MM.1S (cell line): ENCODE measurements around the gene RUSF1.

Experiments used
- DNase-seq: peaks from one replicate; pipeline ENCODE4 v3.0.0-alpha.2; 2015
- H2AFZ ChIP-seq: fragments of 300-600 bp; sonication (generic); 2 replicates; pipeline ENCODE4 v1.6.0; 2016; ENCODE audit warnings: antibody characterized with exemption, low read length
- H3F3A ChIP-seq: fragments of 300-600 bp; sonication (generic); 2 replicates; pipeline ENCODE4 v1.6.1; 2016; ENCODE audit warnings: mild to moderate bottlenecking, antibody characterized with exemption, low read length, moderate library complexity, mixed read lengths; ENCODE audit not compliant: insufficient read depth
- H3K27ac ChIP-seq: fragments of 300-600 bp; sonication (generic); 2 replicates; pipeline ENCODE4 v1.5.1; 2016; ENCODE audit warnings: mild to moderate bottlenecking, low read length
- H3K27me3 ChIP-seq: fragments of 300-600 bp; sonication (generic); replicated peaks from 2 replicates; pipeline ENCODE4 v1.6.0; 2016; ENCODE audit warnings: low read length; ENCODE audit not compliant: insufficient read depth
- H3K36me3 ChIP-seq: fragments of 300-600 bp; sonication (generic); replicated peaks from 2 replicates; pipeline ENCODE4 v1.6.1; 2016; ENCODE audit warnings: mild to moderate bottlenecking, low read length, mixed read lengths; ENCODE audit not compliant: insufficient read depth
- H3K4me1 ChIP-seq: fragments of 300-600 bp; sonication (generic); 2 replicates; pipeline ENCODE4 v1.6.1; 2016; ENCODE audit warnings: low read length, mixed read lengths
- H3K4me2 ChIP-seq: fragments of 300-600 bp; sonication (generic); 2 replicates; pipeline ENCODE4 v1.6.0; 2016; ENCODE audit warnings: low read depth, low read length
- H3K4me3 ChIP-seq: fragments of 300-600 bp; sonication (generic); 2 replicates; pipeline ENCODE4 v1.5.1; 2016; ENCODE audit warnings: low read length, mixed read lengths
- H3K79me2 ChIP-seq: fragments of 300-600 bp; sonication (generic); 2 replicates; pipeline ENCODE4 v1.6.1; 2016; ENCODE audit warnings: mixed run types, low read length, mixed read lengths
- H3K9ac ChIP-seq: fragments of 300-600 bp; sonication (generic); 2 replicates; pipeline ENCODE4 v1.6.1; 2016; ENCODE audit warnings: low read length, mixed read lengths
- H3K9me2 ChIP-seq: fragments of 300-600 bp; sonication (generic); replicated peaks from 2 replicates; pipeline ENCODE4 v1.6.1; 2016; ENCODE audit warnings: mild to moderate bottlenecking, low read length, mixed read lengths; ENCODE audit not compliant: insufficient read depth
- H3K9me3 ChIP-seq: fragments of 300-600 bp; sonication (generic); replicated peaks from 2 replicates; pipeline ENCODE4 v1.6.1; 2016; ENCODE audit warnings: mild to moderate bottlenecking, low read length, mixed read lengths; ENCODE audit not compliant: insufficient read depth
- H4K20me1 ChIP-seq: fragments of 300-600 bp; sonication (generic); 2 replicates; pipeline ENCODE4 v1.6.1; 2016; ENCODE audit warnings: mild to moderate bottlenecking, low read length, moderate library complexity, mixed read lengths; ENCODE audit not compliant: insufficient read depth
- CTCF ChIP-seq: fragments of 300-600 bp; sonication (generic); IDR thresholded peaks from 2 replicates; pipeline ENCODE4 v1.5.1; 2016; ENCODE audit warnings: antibody characterized with exemption, low read length, mixed read lengths
- EZH2 ChIP-seq: fragments of 300-600 bp; sonication (generic); optimal IDR thresholded peaks from 2 replicates; pipeline ENCODE3; 2017; ENCODE audit warnings: low read depth, mild to moderate bottlenecking, antibody characterized with exemption, low read length, mixed read lengths
- EZH2phosphoT487 ChIP-seq: fragments of 300-600 bp; sonication (generic); IDR thresholded peaks from 2 replicates; pipeline ENCODE4 v1.6.1; 2018; ENCODE audit warnings: antibody characterized with exemption, low read length

The RUSF1 gene

DNA sequence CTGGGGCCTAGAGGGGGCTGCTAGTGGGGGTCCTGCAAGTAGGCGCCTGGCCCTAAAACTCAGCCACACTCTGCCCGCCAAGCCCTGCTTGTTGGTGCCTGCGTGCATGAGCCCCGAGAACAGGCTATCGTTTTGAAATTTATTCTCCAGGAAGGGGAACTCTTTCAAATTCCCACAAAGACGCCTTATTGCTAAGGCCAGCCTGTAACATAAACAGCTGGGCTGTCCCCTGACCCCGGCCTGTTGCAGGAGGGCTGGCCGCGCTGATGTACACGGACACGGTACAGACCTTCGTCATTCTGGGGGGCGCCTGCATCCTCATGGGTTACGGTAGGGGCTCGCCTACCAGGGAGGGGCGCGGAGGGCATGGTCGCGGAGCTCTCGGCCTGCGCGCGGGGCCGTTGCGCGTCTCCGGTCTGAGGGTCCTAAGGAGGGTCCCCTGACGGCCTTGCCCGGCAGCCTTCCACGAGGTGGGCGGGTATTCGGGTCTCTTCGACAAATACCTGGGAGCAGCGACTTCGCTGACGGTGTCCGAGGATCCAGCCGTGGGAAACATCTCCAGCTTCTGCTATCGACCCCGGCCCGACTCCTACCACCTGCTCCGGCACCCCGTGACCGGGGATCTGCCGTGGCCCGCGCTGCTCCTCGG, 21.0 kb downstream of the RUSF1 start:
- Histone ChIP-seq H3K9me3 (no peaks in the 10 kb centered on the region), H3K9me2 (no peaks in the 10 kb centered on the region), H4K20me1 (no peaks in the 10 kb centered on the region), H3K36me3 (no peaks in the 10 kb centered on the region), H3K4me3 (peak overlapping the region; percentile 66), H3K9ac (peak overlapping the region; percentile 9; the same call in 1 of the 2 replicates), H3K27ac (no peak overlapping the region), H2AFZ (peak overlapping the region; percentile 77), H3F3A (no peaks in the 10 kb centered on the region), H3K4me1 (no peaks in the 10 kb centered on the region), H3K27me3 (0 out of 2 replicates have a peak, but pooled peaks cover 9% of the 10 kb centered on the region), H3K4me2 (peak overlapping the region; percentile 80), H3K79me2 (no peaks in the 10 kb centered on the region)
- DNase-seq, result no peak
- TF ChIP-seq CTCF (no peak), EZH2 (no peak), EZH2phosphoT487 (no peak)

DNA sequence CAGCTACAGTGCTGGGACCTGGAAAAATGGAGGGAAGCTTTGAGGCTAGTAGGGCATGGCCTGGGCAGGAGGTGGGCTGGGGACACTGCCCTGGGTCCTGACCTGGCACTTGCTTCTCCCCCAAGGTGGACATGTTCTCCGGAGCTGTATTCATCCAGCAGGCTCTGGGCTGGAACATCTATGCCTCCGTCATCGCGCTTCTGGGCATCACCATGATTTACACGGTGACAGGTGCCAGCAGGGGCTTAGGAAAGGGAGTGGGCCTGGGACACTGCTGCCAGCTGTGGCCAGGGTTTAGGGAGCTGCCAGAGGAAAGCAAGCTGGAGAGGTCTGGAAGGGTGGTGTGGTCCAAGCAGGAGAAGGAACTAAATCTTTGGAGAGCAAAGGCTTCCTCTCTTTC, 22.1 kb downstream of the RUSF1 start:
- H3K4me1 ChIP-seq, result no peaks in the 10 kb centered on the region
- TF ChIP-seq EZH2, result no peak
- no peak for TF ChIP-seq EZH2phosphoT487
- TF ChIP-seq CTCF, result no peak
- no peaks in the 10 kb centered on the region for H3K79me2 ChIP-seq
- 0 out of 2 replicates have a peak, but pooled peaks cover 10% of the 10 kb centered on the region for H3K27me3 ChIP-seq
- no peak overlapping the region for H3K27ac ChIP-seq
- no peak for DNase-seq
- no peak overlapping the region for H3K4me3 ChIP-seq
- no peaks in the 10 kb centered on the region for H4K20me1 ChIP-seq
- H3K9ac ChIP-seq, result no peak overlapping the region
- H3K4me2 ChIP-seq, result no peak overlapping the region
- no peaks in the 10 kb centered on the region for H3K36me3 ChIP-seq
- no peaks in the 10 kb centered on the region for H3K9me3 ChIP-seq
- no peaks in the 10 kb centered on the region for H3F3A ChIP-seq
- no peaks in the 10 kb centered on the region for H3K9me2 ChIP-seq
- H2AFZ ChIP-seq, result no peak overlapping the region

DNA sequence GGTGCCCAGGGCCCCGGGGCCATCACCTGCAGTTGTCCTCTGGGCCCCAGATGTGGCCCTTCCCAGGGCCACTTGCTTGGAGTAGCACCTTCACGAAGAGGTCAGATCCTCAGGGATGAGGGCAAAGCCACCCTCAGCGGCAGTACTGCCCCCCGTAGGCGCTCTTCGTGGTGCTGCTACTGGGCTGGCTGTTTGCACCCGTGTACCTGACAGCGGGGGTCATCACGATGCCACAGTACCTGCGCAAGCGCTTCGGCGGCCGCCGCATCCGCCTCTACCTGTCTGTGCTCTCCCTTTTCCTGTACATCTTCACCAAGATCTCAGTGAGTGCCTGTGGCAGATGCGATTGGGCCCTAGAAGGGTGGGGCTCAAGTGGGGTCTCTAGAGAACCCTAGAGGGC, 22.6 kb downstream of the RUSF1 start:
- no peaks in the 10 kb centered on the region for H3K79me2 ChIP-seq
- no peak overlapping the region for H3K27ac ChIP-seq
- H3F3A ChIP-seq, result no peaks in the 10 kb centered on the region
- no peak overlapping the region for H3K9ac ChIP-seq
- H4K20me1 ChIP-seq, result no peaks in the 10 kb centered on the region
- no peaks in the 10 kb centered on the region for H3K4me1 ChIP-seq
- H3K36me3 ChIP-seq, result no peaks in the 10 kb centered on the region
- no peak for DNase-seq
- TF ChIP-seq EZH2phosphoT487, result no peak
- TF ChIP-seq CTCF, result no peak
- no peak for TF ChIP-seq EZH2
- H3K9me2 ChIP-seq, result no peaks in the 10 kb centered on the region
- H3K4me3 ChIP-seq, result no peak overlapping the region
- no peaks in the 10 kb centered on the region for H3K9me3 ChIP-seq
- no peak overlapping the region for H2AFZ ChIP-seq
- H3K27me3 ChIP-seq, result 0 out of 2 replicates have a peak, but pooled peaks cover 10% of the 10 kb centered on the region
- no peak overlapping the region for H3K4me2 ChIP-seq
